Endothelial cell of umbilical vein (primary cell): ENCODE measurements around the gene CAMK2N2. TPM values are rescaled to one million over a fixed set of nuclear protein-coding genes. Genes with fewer than 3 reads are reported as not detected.
A peak's percentile ranks its signal among the peaks of the same experiment; 100 is the strongest.

ENCODE experiments used
- BruUV-seq: library from RNA; stranded (reverse); fragments of 400-500 nt; replicated peaks from 2 replicates; lab custom pipeline; 2021; lab: Mats Ljungman, UMichigan
- CTCF ChIA-PET: fragments of 300-600, 350-600 bp; sonication (Branson Sonifier 250); formaldehyde crosslinking; loops from one replicate; lab custom pipeline; 2021; ENCODE audit warnings: antibody characterized with exemption, inconsistent platforms; lab: Charles Lee
- POLR2A ChIA-PET: fragments of 300-600, 350-600 bp; sonication (Branson Sonifier 250); formaldehyde crosslinking; loops from one replicate; lab custom pipeline; 2021; ENCODE audit warnings: antibody characterized with exemption, inconsistent platforms; lab: Charles Lee
- DNase-seq: peaks from one replicate; pipeline ENCODE4 v3.0.0-alpha.2; 2011; ENCODE audit warnings: low read depth, low spot score
- FAIRE-seq: peaks from 2 replicates; lab custom pipeline; 2011; peaks lifted over from hg19 to GRCh38; lab: Jason Lieb, UNC
- H2AFZ ChIP-seq: 2 replicates; pipeline ENCODE4 v1.6.0; 2012; ENCODE audit warnings: low read depth, low read length, control low read depth, inconsistent platforms
- H3K27ac ChIP-seq: 2 replicates; pipeline ENCODE4 v1.5.1; 2011; ENCODE audit warnings: low read depth, mild to moderate bottlenecking, control low read depth, low read length, moderate library complexity; ENCODE audit not compliant: insufficient read depth
- H3K27me3 ChIP-seq, 2 experiments: 2 replicates each; pipeline versions ENCODE4 v1.6.0 to v1.6.1; 2011; ENCODE audit warnings: low read length in 2 of 2, mixed read lengths in 1 of 2; ENCODE audit not compliant: control insufficient read depth in 2 of 2, insufficient read depth in 2 of 2
- H3K36me3 ChIP-seq, 2 experiments: 2 replicates in 1 of 2; 3 replicates in 1 of 2; pipeline ENCODE4 v1.5.1; 2011; ENCODE audit warnings: low read length in 2 of 2, mild to moderate bottlenecking in 1 of 2, moderate library complexity in 1 of 2; ENCODE audit not compliant: control insufficient read depth in 2 of 2, insufficient read depth in 2 of 2; ENCODE audit errors: extremely low read depth in 1 of 2
- H3K4me1 ChIP-seq: 3 replicates; pipeline ENCODE4 v1.5.1; 2011; ENCODE audit warnings: mild to moderate bottlenecking, low read length; ENCODE audit not compliant: control insufficient read depth, insufficient read depth; ENCODE audit errors: extremely low read depth
- H3K4me2 ChIP-seq: 2 replicates; pipeline ENCODE4 v1.6.1; 2011; ENCODE audit warnings: low read length, control low read depth, mixed read lengths; ENCODE audit not compliant: insufficient read depth
- H3K4me3 ChIP-seq, 3 experiments: fragments of 200-600 bp in 1 of 3; sonication (generic), shearing (Covaris generic) in 1 of 3; replicated peaks in 1 of 3; 2 replicates each; pipeline ENCODE4 v1.5.1; 2011 to 2016; ENCODE audit warnings: control low read depth in 3 of 3, low read length in 3 of 3, mild to moderate bottlenecking in 2 of 3, inconsistent platforms in 1 of 3, low read depth in 1 of 3, moderate library complexity in 1 of 3; ENCODE audit not compliant: insufficient read depth in 1 of 3
- H3K79me2 ChIP-seq: 2 replicates; pipeline ENCODE4 v1.6.0; 2012; ENCODE audit warnings: low read length, inconsistent platforms; ENCODE audit not compliant: control insufficient read depth, insufficient read depth
- H3K9ac ChIP-seq: replicated peaks from 2 replicates; pipeline ENCODE3; 2011; ENCODE audit warnings: low read length, control low read depth; ENCODE audit not compliant: insufficient read depth; ENCODE audit errors: extremely low read depth
- H3K9me1 ChIP-seq: replicated peaks from 3 replicates; pipeline ENCODE4 v1.6.0; 2011; ENCODE audit warnings: mild to moderate bottlenecking, low read length; ENCODE audit not compliant: control insufficient read depth, insufficient read depth; ENCODE audit errors: extremely low read depth
- H3K9me3 ChIP-seq: replicated peaks from 2 replicates; pipeline ENCODE4 v1.5.1; 2012; ENCODE audit warnings: low read length, inconsistent platforms; ENCODE audit not compliant: control insufficient read depth, insufficient read depth
- H4K20me1 ChIP-seq: replicated peaks from 2 replicates; pipeline ENCODE3; 2011; ENCODE audit warnings: mild to moderate bottlenecking, low read length; ENCODE audit not compliant: control insufficient read depth, insufficient read depth; ENCODE audit errors: extremely low read depth
- CTCF ChIP-seq, 2 donors: IDR thresholded peaks; 1 replicate in 1 of 2; 2 replicates in 1 of 2; pipeline ENCODE4 v1.5.1; 2011; ENCODE audit warnings: low read length in 2 of 2, mild to moderate bottlenecking in 2 of 2, moderate library complexity in 2 of 2, control low read depth in 1 of 2, inconsistent platforms in 1 of 2, low read depth in 1 of 2; ENCODE audit not compliant: insufficient read depth in 1 of 2; ENCODE audit errors: extremely low read depth in 1 of 2
- EZH2 ChIP-seq: IDR thresholded peaks from 2 replicates; pipeline ENCODE4 v1.6.1; 2012; ENCODE audit warnings: borderline replicate concordance, low read depth, mild to moderate bottlenecking, moderate library complexity, low read length, inconsistent platforms; ENCODE audit not compliant: severe bottlenecking
- FOS ChIP-seq: IDR thresholded peaks from 2 replicates; pipeline ENCODE4 v1.6.1; 2011; ENCODE audit warnings: mild to moderate bottlenecking, low read length, moderate library complexity, borderline replicate concordance; ENCODE audit not compliant: insufficient read depth
- GATA2 ChIP-seq: IDR thresholded peaks from 2 replicates; pipeline ENCODE4 v1.7.0; 2011; ENCODE audit warnings: low read depth, mild to moderate bottlenecking, moderate library complexity, mixed read lengths, low read length; ENCODE audit not compliant: insufficient read length, insufficient read depth
- JUN ChIP-seq: IDR thresholded peaks from 2 replicates; pipeline ENCODE4 v1.6.1; 2011; ENCODE audit warnings: borderline replicate concordance, low read depth; ENCODE audit not compliant: insufficient read length, insufficient read depth
- MAX ChIP-seq: IDR thresholded peaks from 2 replicates; pipeline ENCODE4 v1.6.1; 2011; ENCODE audit not compliant: insufficient read depth, insufficient read length
- MYC ChIP-seq: IDR thresholded peaks from one replicate; pipeline ENCODE4 v1.6.1; 2011; ENCODE audit warnings: mild to moderate bottlenecking, low read depth, low read length
- POLR2A ChIP-seq: IDR thresholded peaks from 2 replicates; pipeline ENCODE4 v1.6.1; 2012; ENCODE audit warnings: low read depth, mild to moderate bottlenecking, control low read depth, low read length
- POLR2AphosphoS5 ChIP-seq: IDR thresholded peaks from 2 replicates; pipeline ENCODE4 v1.6.1; 2012; ENCODE audit warnings: low read depth, mild to moderate bottlenecking, control low read depth, low read length, moderate library complexity; ENCODE audit not compliant: insufficient read depth
- dilution Hi-C: fragments of 300-500 bp; cut with MboI; formaldehyde crosslinking; loops from one replicate; pipeline ENCODE4 v1.15.0; 2019; ENCODE audit warnings: low sequenced_read_pairs; ENCODE audit not compliant: extremely low pct_ligation_motif_present
- intact Hi-C: fragments of 100-400 bp; cut with micrococcal nuclease; formaldehyde crosslinking; loops from one replicate; pipeline ENCODE4 v1.10.0; 2022
- polyA plus RNA-seq, 4 experiments: library from polyadenylated mRNA; depleted of rRNA in 3 of 4; stranded (reverse) in 3 of 4; unstranded in 1 of 4; fragments of >200 nt; gene quantifications; 2 replicates each; pipeline versions ENCODE4 v1.2.1 to v1.2.3, GENCODE V29; 2011 to 2012; ENCODE audit warnings: missing spikeins in 1 of 4
- total RNA-seq: library from RNA; stranded (reverse); gene quantifications from 2 replicates; pipeline ENCODE4 v1.2.3, GENCODE V29; 2021

Gene CAMK2N2
- total and polyA plus RNA-seq, 2 donors (not counting 3 experiments of a cell fraction or from before 2014, with no cell fraction given) = 0.11 TPM; not detected in 1

- DNase-seq (no peak), FAIRE-seq (no peak)
- ChIA-PET CTCF (interaction anchor here (1.3 to 3.4 kb wide), 6 partner anchors 9 to 125 kb away, joined by 3 to 16 read pairs (median 6); partner anchors contain the start of genes EEF1AKMT4 and EIF2B5), POLR2A (no interaction called here)
- Histone ChIP-seq H3K9ac (no peak overlapping the region), H3K79me2 (no peaks in the 10 kb centered on the region), H4K20me1 (no peaks in the 10 kb centered on the region), H2AFZ (no peak overlapping the region), H3K36me3 (no peaks in the 10 kb centered on the region), H3K9me1 (no peaks in the 10 kb centered on the region), H3K4me3 (peak overlapping the region in 1 of 3 experiments; percentile 18), H3K4me1 (peaks cover 13% of the 10 kb centered on the region), H3K27me3 (peaks cover 26 to 36% of the 10 kb centered on the region in 2 experiments), H3K27ac (no peak overlapping the region), H3K9me3 (no peaks in the 10 kb centered on the region), H3K4me2 (peak overlapping the region; percentile 32)
- no TSS peak for BruUV-seq
- dilution Hi-C loops = no loop called here
- intact Hi-C loops = loop anchor here (1.0 kb wide), 1 partner anchor 20 kb away; no protein-coding TSS in a partner anchor
- no peak for TF ChIP-seq FOS
- TF ChIP-seq EZH2 = peak; percentile 99
Measured at GRCh38 chr3:184260724-184261269, 556 bp downstream of the CAMK2N2 start.

- Histone ChIP-seq H3K79me2 (no peaks in the 10 kb centered on the region), H3K27me3 (peaks cover 26 to 36% of the 10 kb centered on the region in 2 experiments), H3K4me2 (peak overlapping the region; percentile 3), H3K9me1 (no peaks in the 10 kb centered on the region), H3K4me1 (peaks cover 13% of the 10 kb centered on the region), H3K27ac (no peak overlapping the region), H2AFZ (no peak overlapping the region), H3K9me3 (no peaks in the 10 kb centered on the region), H3K36me3 (no peaks in the 10 kb centered on the region), H3K9ac (no peak overlapping the region), H4K20me1 (no peaks in the 10 kb centered on the region), H3K4me3 (no peak overlapping the region)
- no peak for FAIRE-seq
- no TSS peak for BruUV-seq
- TF ChIP-seq MAX (no peak), CTCF (IDR thresholded peaks at IDR 0.05; ENCODE audit: extremely low read depth in 1 of 2, insufficient read depth in 1 of 2, low read depth in 1 of 2, low read length in 2 of 2) (no peak), POLR2A (no peak), FOS (no peak), POLR2AphosphoS5 (no peak), GATA2 (no peak), MYC (no peak), JUN (no peak), EZH2 (no peak)
- ChIA-PET CTCF (interaction anchor here (0.7 to 3.4 kb wide), 6 partner anchors 10 to 125 kb away, joined by 3 to 16 read pairs (median 4); partner anchors contain the start of genes EEF1AKMT4 and EIF2B5), POLR2A (no interaction called here)
- intact Hi-C loops (loop anchor here (1.0 kb wide), 1 partner anchor 20 kb away; no protein-coding TSS in a partner anchor), dilution Hi-C loops (no loop called here)
- DNase-seq = no peak
Measured at GRCh38 chr3:184259878-184260723, 1.3 kb downstream of the CAMK2N2 start.
